HG03342 (cell line): ENCODE results near the gene MMRN2.
A peak's percentile ranks its signal among the peaks of the same experiment; 100 is the strongest.

Experiments used
- ATAC-seq: cut with Tn5 transposase; IDR thresholded peaks from one replicate; pipeline ENCODE4 v1.9.1; 2021; ENCODE audit warnings: mild to moderate bottlenecking, moderate library complexity; ENCODE audit not compliant: unreplicated experiment

Gene MMRN2

GRCh38 chr10:86888585-86889381 lies 68.6 kb downstream of the MMRN2 start:
- ATAC-seq: peak; percentile 98
